HG03469 (cell line): ENCODE data around the gene PTEN.
"Not testable (repeated sequence)": the region's sequence is repeated elsewhere in the genome, so short reads cannot be mapped to it uniquely, and the experiment has no call there.

ENCODE experiments used
- ATAC-seq: cut with Tn5 transposase; IDR thresholded peaks from one replicate; pipeline ENCODE4 v1.9.1; 2021; ENCODE audit warnings: mild to moderate bottlenecking, moderate library complexity, moderate number of reproducible peaks; ENCODE audit not compliant: unreplicated experiment

PTEN gene

DNA sequence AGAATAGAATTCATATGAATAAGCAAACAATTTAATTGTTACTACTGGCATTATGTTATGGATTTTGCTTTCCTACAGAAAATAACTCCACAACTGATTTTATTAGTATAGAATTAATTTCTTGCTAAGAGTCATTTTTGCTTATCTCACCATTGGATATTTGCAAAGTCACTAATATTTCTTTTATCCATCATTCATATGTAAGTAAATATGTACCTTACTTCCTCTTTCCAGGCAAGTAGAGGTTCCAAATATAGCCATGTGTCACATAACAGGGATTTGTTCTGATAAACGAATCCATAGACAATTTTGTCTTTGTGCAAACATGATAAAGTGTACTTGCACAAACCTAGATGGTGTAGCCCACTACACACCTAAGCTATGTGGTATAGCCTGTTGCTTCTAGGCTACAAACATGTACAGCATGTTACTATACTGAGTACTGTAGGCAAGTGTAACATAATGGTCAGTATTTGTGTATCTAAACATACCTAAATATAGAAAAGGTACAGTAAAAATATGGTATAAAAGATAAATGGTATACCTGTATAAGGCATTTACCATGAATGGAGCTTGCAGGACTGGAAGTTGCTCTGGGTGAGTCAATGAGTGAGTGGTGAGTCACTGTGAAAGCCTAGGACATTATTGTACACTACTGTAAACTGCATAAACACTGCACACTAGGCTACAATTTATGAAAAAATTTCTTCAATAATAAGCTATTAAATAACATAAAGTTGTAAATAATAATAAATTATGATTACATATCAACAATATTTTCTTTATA, 18.4 kb upstream of the PTEN start:
- no peak for ATAC-seq

- no peak for ATAC-seq
Observed at GRCh38 chr10:87845624-87845998, 17.8 kb upstream of the PTEN start.

DNA sequence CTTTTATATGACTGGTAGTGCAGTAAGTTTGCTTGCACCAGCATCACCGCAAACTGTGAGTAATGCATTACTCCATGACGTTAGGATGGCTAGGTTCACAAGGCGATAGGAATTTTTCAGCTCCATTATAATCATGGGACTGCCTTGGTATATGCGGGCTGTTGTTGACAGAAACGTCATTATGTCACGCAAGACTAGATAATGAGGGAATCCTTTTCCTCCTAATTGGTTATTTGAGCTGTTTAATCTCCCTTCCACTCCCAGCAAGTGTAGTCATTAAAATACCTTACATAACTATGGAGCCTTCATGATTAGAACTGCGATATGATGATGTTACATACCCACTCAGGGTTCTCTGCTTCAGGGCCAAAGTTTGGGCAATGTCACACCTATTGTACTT, 17.4 kb upstream of the PTEN start:
- no peak for ATAC-seq

DNA sequence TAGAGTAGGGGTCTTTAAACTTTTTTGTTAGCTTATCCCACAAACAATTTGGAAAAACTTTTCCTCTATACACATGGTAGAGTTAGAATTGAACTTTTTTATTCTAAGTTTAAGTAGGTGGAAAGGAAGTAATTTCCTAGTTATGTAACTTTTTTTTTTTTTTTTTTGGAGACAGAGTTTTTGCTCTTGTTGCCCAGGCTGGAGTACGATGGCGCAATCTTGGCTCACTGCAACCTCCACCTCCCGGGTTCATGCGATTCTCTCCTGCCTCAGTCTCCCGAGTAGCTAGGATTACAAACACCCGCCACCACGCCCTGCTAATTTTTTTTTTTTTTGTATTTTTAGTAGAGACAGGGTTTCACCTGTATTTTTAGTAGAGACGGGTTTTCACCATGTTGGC, 16.7 kb upstream of the PTEN start:
- not testable (repeated sequence) for ATAC-seq

DNA sequence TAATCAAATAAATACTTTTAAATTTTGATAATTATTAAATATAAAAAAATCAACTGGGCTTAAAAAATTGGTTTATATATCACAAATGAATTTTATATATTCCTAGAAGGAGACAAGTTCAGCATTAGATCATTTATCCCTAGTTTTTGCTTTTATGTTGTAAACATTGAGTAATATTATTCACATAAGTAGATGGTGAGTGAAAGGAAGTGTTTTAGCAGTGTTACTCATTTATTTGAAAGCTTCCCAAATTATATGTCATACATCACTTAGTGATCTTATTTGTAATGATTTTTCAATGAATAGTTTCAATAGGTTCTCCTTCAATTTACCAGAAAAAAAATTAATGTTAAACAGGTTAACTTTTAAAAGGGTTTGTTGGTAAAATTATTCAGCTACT, 15.9 kb upstream of the PTEN start:
- no peak for ATAC-seq

GRCh38 chr10:87849001-87849400, 14.4 kb upstream of the PTEN start:
- ATAC-seq = no peak

- ATAC-seq = no peak
Observed at GRCh38 chr10:87850742-87851205, 12.7 kb upstream of the PTEN start.

GRCh38 chr10:87852089-87852488, 11.3 kb upstream of the PTEN start:
- no peak for ATAC-seq

DNA sequence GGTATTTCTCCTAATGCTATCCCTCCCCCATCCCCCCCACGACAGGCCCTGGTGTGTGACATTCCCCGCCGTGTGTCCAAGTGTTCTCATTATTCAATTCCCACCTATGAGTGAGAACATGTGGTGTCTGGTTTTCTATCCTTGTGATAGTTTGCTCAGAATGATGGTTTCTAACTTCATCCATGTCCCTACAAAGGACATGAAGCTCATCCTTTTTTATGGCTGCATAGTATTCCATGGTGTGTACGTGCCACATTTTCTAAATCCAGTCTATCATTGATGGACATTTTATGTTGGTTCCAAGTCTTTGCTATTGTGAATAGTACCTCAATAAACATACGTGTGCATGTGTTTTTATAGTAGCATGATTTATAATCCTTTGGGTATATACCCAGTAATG, 8.2 kb upstream of the PTEN start:
- ATAC-seq = not testable (repeated sequence)

DNA sequence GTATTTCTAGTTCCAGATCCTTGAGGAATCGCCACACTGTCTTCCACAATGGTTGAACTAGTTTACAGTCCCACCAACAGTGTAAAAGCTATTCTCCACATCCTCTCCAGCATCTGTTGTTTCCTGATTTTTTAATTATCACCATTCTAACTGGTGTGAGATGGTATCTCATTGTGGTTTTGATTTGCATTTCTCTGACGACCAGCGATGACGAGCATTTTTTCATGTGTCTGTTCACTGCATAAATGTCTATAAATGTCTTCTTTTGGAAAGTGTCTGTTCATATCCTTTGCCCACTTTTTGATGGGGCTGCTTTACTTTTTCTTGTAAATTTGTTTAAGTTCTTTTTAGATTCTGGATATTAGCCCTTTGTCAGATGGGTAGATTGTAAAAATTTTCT, 7.8 kb upstream of the PTEN start:
- ATAC-seq = not testable (repeated sequence)

DNA sequence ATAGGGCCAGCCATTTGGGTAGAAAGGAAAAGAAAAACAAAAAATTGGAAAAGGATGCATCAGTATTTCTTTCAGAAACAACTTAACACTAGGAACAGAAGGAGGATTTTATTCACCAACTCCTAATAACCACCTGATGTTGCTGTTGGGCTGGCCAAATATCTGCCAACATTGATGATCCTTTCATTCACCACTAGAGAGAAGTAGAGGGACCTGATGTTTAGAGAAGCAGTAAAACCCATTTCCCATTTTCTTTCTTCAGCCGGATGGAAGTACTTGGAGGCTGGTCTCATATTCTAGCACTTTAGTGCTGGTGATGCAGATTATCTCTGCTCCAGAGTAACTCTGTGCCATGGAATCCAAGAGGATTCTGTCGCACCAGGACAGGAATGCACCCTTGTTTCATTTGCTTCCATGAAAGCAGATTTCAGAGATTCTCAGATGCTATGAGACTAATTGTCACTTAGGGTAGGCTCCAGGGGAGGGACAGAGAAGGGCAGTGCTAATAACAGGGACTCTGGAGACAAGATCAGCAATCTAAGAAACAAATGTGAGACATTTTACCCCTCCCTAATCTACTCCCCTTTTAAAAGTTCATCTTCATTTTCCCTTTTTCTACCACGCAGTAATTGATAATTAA, 3.1 kb upstream of the PTEN start:
- no peak for ATAC-seq

- no peak for ATAC-seq
Observed at GRCh38 chr10:87860816-87861403, 2.5 kb upstream of the PTEN start.

DNA sequence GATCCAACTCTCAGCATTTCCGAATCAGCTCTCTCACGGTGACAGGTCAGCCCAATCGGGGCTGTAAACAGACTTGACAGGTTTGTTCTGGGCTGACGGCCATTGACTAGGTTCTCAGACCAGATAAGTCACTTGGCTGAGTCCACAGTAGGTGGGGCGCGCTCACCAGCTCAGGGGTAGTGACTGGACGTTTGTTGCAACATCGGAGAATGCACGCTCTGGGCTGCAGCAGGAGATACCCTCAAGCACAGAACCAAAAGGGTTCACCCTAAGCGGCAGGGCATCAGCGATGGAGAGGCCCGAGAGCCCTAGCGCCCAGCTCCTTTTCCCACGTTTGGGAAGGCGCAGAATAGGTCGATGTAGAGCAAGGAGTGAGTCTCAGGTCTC, 1.9 kb upstream of the PTEN start:
- no peak for ATAC-seq

DNA sequence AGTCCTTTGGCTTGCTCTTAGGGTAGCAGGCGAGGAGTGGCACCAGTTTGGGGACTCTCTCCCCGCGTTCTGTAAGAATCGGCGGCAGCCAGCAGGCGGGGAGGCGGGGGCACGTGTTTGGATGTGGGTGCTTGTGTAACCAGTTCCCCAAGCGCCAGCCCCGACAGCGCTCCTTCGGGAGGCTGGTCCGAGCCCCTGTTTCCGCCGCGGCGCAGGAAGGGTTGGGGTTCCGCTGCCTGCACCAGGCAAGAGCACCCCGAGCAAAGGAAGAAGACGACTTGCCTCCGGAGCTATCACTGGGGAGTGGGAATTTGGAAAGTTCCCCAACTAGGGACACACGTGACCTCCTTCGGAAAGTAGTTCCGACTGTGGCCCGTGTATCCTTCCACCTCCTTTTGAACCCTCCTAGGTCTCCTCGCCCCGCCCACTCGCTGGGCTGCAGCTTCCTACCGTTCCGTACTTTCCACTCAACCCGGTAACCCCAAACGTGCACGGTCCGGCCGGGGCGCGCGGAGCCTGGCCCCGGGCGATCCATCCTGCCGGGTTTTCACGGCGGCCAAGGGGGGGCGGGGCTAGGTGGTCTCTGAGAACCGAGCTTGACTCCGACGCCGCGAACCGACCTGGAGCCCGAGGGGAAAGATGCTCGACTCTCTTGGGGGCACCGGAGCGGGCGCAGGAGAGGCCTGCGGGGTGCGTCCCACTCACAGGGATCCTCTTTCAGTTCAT, 1.3 kb upstream of the PTEN start:
- peak; percentile 28 for ATAC-seq

- no peak for ATAC-seq
Observed at GRCh38 chr10:87862679-87863052, 759 bp upstream of the PTEN start.

GRCh38 chr10:87863951-87864495, 598 bp downstream of the PTEN start:
- not testable (repeated sequence) for ATAC-seq

DNA sequence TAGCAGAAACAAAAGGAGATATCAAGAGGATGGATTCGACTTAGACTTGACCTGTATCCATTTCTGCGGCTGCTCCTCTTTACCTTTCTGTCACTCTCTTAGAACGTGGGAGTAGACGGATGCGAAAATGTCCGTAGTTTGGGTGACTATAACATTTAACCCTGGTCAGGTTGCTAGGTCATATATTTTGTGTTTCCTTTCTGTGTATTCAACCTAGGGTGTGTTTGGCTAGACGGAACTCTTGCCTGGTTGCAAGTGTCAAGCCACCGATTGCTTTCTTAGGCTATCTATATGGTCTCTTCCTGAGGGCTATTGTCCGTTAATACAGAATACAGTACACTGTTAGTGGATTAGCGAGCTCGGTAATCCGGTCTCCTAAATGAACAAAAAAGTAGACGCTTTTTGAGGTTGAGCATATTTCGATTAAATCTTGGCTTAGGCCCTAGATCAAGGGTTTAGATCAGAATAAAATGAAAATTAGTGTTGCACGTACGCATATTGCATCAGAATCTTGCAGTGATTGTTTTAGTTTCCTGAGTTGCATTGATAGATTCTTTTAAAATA, 1.2 kb downstream of the PTEN start:
- no peak for ATAC-seq

GRCh38 chr10:87865241-87865881, 1.9 kb downstream of the PTEN start:
- no peak for ATAC-seq

DNA sequence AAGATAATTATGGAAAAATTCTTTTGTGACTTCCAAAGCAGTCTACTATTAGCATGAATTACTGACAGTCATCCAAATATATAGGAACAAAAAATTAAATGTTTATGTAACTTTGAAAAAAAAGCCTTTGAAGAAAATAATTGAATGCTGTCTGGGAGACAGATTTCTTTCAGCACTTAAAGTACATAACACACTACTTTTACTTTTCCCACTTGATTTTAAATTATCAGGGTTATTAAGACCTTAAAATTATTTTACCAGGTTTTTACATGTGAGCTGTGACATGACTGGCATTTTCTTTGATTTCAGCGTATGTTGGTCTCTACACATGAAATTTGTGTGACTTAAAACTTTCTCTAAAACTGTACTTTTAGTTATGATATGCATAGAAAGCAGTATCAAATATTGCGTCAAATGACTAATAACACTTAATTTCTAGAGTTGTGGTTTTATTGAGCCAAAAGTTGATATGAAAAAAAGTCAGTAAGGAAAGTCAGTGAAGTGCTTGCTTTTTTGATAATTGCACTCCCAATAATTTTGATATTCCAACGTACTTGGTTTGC, 3.1 kb downstream of the PTEN start:
- ATAC-seq = no peak

DNA sequence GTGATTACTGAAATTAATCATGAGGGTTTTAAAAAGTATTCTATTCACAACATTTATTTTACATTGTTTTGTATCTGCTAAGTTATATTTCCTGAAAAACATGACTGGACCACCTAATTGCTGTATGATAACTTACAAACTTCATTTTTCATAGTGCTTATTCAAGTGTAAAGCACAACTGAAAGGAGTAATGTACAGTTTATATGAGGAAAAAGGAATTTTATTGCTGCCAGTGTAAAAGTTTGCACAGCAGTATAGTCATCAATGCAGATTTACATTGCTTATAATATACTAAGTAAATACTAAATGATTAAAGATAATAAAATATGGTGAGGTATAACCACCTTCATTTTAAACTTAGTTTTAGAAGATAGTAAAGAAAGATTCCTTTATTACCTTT, 4.0 kb downstream of the PTEN start:
- no peak for ATAC-seq
